GM18499 (cell line): ENCODE results near the gene BCL2.

ENCODE experiments used
- ATAC-seq: cut with Tn5 transposase; IDR thresholded peaks from one replicate; pipeline ENCODE4 v1.9.1; 2021; ENCODE audit warnings: moderate number of reproducible peaks; ENCODE audit not compliant: insufficient read depth, unreplicated experiment

Gene BCL2

DNA sequence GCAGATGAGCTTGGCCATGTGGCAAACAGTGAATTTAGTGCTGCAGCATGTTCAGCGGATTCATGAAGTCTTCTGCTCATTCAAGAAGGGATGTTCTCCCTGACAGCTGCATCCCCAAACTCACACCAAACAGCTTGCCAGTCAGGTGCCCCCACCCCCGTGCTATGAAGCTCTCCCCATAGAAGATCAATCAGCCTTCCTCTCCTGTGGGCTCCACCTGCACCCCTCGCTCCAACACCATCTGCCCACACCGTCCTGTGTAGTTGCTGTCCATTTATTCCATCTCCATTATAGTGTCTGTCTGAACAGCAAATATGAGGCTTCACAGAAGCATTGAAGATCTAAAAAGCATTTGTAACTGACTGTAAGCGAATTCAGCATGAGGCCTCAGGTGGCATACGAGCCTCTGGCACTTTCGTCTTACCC lies 218.9 kb downstream of the BCL2 start:
- no peak for ATAC-seq

DNA sequence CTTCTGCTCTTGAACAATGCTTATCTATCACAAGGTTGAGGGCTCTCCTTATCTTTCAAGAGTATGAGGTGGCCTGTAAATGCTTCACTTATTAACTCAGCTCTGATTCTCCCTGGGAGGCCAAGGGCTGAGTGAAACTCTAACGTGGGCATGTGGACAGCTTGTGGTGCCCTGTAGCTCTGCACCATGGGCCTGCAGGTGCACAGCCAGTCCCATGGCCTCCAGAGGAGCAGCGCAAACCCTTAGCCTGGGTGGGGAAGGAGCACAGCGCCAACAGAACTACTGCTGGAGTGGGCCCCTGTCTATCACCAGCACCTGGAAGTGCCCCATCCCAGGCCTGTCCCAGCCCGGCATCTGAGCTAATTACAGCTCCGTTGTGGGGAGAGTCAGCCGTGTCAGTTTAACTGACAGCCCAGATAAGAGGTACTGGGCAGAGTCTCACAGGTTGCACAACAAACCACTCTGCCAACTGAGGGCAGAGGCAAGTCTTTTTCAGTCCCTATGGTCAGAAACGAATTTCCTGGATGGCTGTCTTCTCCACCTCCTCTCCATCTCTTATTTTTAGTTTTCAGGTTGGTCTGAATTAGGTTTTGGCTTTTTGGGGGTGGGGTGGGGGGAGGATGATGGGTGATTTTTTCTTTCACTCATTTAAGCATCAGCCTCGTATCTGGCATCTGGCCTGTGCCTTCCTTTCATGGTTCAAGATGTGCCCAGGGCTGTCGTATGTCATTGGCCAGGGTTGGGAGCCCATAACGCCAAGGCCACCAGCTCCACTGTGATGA lies 219.5 kb downstream of the BCL2 start:
- ATAC-seq = no peak

DNA sequence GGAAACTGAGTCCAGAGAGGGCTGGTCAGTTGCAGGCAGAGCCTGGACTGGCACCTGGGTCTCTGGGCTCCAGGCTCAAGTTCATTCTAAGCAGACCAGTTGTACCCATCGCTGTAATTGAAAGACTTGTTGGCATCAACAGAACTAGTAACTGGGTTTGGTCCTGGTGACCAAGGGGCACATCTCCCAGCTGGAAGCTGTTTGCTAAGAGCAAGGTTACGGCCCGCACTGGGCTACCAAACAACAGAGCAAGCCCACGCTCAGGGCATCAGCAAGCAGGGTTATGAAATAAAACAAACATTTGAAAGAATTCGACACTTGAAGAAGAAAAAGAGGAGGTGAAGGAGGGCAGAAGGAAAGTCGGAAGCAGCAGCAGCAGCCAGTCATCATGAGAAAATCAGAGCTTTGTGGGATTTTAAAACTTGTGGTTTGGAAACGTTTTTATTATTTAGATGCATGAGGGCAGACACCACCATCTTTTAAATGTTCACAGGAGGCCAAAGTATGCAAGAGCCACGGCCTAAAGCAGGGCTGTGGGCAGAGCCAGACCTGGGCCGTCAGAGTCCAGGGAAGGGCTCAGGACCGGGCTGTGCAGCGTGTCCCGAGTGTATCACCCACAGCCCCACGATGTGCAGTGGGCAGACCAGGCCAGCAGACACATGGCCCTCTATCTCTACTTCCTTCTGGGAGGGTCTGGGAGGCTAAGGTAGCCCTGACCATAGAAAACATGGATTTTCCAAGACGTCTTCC lies 220.3 kb downstream of the BCL2 start:
- no peak for ATAC-seq

- ATAC-seq = peak; percentile 54
These were observed 221.3 kb downstream of the BCL2 start for GRCh38 chr18:63098018-63098981.

- ATAC-seq = no peak
These were observed 222.4 kb downstream of the BCL2 start for GRCh38 chr18:63097178-63097577.

GRCh38 chr18:63096327-63096874 lies 223.2 kb downstream of the BCL2 start:
- no peak for ATAC-seq

- no peak for ATAC-seq
These were observed 223.8 kb downstream of the BCL2 start for GRCh38 chr18:63095768-63096167.

DNA sequence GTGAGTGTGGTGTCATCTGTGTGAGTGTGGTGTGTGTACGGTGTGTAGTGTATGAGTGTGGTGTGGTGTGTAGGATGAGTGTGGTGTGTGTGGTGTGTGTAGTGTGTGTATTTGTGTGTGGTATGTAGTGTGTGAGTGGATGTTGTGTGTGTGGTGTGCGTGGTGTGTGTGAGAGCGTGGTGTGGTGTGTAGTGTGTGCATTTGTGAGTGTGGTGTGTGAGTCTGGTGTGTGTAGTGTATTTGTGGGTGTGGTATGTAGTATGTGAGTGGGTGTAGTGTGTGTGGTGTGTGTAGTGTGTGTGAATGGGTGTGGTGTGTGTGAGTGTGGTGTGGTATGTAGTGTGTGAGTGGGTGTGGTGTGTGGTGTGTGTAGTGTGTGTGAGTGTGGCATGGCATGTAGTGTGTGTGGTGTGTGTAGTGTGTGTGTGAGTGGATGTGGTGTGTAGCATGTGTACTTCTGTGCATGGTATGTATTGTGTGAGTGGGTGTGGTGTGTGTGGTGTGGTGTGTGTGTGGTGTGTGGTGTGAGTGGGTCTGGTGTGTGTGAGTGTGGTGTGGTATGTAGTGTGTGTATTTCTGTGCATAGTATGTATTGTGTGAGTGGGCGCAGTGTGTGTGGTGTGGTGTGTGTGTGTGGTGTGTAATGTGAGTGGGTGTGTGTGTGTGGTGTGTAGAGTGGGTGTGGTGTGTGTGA lies 227.8 kb downstream of the BCL2 start:
- ATAC-seq = no peak

DNA sequence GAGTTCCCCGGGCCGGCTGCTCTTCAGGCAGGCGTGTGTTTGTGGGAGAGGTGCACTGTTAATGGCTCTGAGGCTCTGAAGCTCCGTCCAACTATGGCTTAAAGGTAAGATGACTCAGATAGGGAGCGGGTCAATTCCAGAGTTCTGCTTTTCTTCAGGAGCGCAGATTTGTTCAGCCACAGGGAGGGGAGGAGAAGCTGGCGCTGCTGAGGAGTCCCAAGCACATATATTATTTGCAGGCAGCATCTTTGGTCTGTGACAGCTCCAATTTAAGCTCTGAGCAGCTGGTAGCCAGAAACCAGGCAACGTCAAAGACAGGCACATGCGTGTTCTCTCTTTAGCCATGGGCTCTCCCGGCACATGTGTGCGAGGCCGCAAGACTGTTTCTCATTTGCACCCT lies 229.2 kb downstream of the BCL2 start:
- no peak for ATAC-seq

DNA sequence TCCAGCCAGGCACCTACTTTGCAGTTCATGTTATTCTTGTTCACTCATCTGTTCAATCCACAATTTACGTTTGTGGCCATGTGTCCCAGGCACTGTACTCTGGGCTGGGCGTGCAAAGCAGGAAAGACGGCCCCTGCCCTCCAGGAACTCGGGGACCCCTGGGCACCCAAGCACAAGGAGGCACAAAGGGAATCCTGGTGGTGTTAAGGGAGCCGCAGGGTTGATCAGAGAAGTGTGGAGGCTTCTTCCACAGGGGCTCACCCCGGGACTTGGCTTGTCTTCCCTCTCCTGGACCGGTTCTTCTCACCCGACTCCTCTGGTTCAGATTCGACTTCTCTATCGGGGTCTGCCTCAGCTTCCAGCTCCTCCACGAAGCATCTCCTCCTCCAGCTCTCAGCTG lies 230.5 kb downstream of the BCL2 start:
- ATAC-seq = no peak

GRCh38 chr18:63088262-63088661 lies 231.3 kb downstream of the BCL2 start:
- no peak for ATAC-seq

- ATAC-seq = no peak
These were observed 231.9 kb downstream of the BCL2 start for GRCh38 chr18:63087421-63088230.

DNA sequence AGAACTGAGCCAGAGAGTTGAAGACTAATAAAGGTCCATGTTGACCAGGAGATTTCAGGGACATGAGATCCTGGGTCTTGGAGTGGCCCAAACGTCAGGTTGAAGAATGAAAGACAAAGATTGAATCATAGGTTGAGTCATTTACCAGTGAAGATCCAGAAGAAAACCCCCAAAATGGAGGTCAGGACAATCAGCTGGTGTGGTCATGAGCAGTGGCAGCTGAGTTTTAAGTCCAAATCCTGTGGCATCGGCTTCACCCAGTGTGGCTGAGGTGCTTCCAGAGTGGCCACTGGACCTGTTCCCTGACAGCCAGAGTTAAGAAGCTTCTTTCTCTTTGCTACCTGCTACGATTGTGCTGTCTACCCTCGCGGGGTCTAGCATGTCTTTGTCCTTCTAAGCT lies 234.0 kb downstream of the BCL2 start:
- no peak for ATAC-seq

DNA sequence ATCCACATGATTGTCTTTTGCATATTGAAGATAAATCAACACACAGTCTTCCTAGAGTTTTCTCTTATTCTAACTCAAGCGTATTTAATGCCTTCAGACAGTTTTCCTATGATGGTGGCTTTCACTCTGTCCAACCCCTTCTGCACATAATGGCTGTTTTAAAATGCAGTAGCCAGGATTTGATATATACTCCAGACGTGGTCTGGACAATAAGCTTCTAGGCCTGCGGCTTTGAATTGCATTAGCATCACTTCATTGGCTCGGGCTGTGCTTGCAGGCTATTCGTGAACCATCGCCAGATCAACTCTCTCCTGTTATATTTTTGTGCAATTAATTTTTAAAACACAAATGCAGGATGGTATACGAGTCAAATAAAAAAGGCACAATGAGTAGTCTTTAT lies 235.3 kb downstream of the BCL2 start:
- no peak for ATAC-seq

GRCh38 chr18:63083555-63083954 lies 236.0 kb downstream of the BCL2 start:
- ATAC-seq = no peak

DNA sequence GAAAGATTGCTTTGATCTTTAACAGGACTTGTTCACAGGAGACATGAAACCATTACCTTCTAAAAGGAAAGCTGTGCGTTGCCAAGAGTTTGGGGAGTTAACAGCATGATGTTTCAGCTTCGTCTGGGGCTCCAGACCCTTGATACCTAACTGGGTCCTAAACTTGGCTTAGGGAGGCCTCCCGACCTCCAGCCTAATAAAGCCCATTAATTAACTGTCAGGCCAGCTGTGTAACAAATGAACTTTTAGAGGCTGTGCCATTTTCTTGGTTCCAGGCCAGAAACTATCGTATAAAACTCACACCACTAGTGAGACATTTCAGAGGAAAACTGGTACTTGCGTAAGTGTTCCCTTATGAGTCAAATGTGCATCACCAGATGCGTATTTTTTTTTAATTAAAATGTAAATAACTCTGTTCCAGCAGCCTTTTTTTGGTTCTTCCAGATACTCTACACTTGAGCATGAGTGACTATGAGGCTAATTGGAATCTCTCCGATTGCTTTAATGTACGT lies 236.5 kb downstream of the BCL2 start:
- ATAC-seq = no peak

DNA sequence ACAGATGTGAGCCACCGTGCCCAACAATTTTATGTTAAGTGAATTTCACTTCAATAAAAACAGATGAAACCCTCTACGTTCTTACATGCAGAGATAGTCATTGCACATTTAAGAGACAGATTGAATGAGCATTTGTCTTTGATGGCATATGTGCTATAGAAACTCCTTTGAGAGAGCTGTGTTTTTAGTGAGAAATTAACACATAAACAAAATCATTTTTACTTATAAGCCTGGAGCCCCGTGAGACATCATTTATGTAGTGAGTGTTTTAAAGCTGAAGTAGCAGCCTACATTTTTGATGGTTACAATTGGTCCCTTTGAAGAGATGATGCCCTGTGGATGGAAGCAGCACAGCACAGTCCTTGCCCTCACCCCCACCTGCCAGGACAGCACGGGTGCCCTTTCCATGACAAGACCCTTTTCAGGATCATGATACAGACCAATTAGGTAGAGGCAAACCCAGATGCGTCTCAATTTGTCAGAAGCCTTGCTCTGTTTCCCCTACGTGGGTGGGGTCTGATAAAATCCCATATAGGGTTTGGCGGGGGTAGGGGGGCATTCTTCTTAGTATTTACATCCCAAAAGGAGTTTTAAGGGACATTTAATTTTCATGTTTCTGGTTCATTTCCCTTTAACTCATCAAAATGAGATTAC lies 237.1 kb downstream of the BCL2 start:
- ATAC-seq = no peak

DNA sequence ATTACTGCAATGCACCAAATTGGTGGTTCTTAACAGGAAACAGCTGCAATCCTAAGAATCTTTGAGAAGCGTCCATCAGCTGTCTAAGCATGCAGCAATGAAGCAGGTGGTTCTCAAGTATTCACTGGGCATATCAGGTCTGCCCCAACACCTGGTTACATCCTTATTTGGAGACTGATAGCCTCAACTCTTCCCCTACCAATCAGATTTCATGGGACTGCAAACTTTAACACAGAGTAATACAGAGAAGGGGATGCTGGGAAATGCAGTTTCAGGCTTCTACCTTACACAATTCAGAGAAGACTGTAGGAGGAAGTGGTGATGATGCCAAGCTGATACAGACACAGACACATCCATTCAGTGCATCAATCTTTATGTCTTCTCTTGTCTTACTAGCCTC lies 240.5 kb downstream of the BCL2 start:
- ATAC-seq = peak; percentile 27
